HepG2 (cell line): ENCODE results near the gene ZMYM3. TPM values are rescaled to one million over a fixed set of nuclear protein-coding genes. Genes with fewer than 3 reads are reported as not detected.

ENCODE experiments used
- ARNT ChIP-seq: fragments of 450-650 bp; IDR thresholded peaks from 2 replicates; pipeline ENCODE4 v1.6.1; 2017
- BHLHE40 ChIP-seq: IDR thresholded peaks from 2 replicates; pipeline ENCODE4 v1.6.1; 2011; ENCODE audit warnings: low read length, improper control_type of control experiment
- CC2D1A ChIP-seq: sonication (generic); formaldehyde crosslinking; IDR thresholded peaks from 2 replicates; pipeline ENCODE4 v1.8.1; 2023; ENCODE audit warnings: mild to moderate bottlenecking, missing genetic modification reagents
- CHD2 ChIP-seq: IDR thresholded peaks from 2 replicates; pipeline ENCODE4 v1.6.1; 2011; ENCODE audit warnings: low read depth, low read length, improper control_type of control experiment
- DRAP1 ChIP-seq: IDR thresholded peaks from 2 replicates; pipeline ENCODE4 v1.6.1; 2016; ENCODE audit warnings: missing genetic modification reagents, missing compliant biosample characterization
- ERF ChIP-seq: IDR thresholded peaks from 2 replicates; pipeline ENCODE4 v1.6.1; 2018; ENCODE audit warnings: missing biosample characterization, missing genetic modification reagents
- HDAC2 ChIP-seq: sonication (generic); formaldehyde crosslinking; IDR thresholded peaks from 2 replicates; pipeline ENCODE4 v1.4.0; 2020; ENCODE audit warnings: missing genetic modification reagents
- HNRNPH1 ChIP-seq: fragments of 200-400 bp; formaldehyde crosslinking; optimal IDR thresholded peaks from 2 replicates; pipeline ENCODE3; 2017; ENCODE audit warnings: mild to moderate bottlenecking, low read depth, low read length
- MBD4 ChIP-seq: IDR thresholded peaks from 2 replicates; pipeline ENCODE4 v1.6.1; 2012; ENCODE audit warnings: low read length, inconsistent platforms, borderline replicate concordance
- NR2F1 ChIP-seq, 2 experiments: fragments of 450-650 bp in 1 of 2; formaldehyde crosslinking in 1 of 2; IDR thresholded peaks; 2 replicates each; pipeline versions ENCODE4 v1.5.0 to v1.6.1; 2016 to 2020; ENCODE audit warnings: mild to moderate bottlenecking in 1 of 2, missing compliant biosample characterization in 1 of 2, missing genetic modification reagents in 1 of 2, moderate library complexity in 1 of 2
- POLR2A ChIP-seq, 2 experiments: IDR thresholded peaks; 2 replicates each; pipeline ENCODE4 v1.6.1; 2011; ENCODE audit warnings: low read depth in 2 of 2, low read length in 2 of 2, mild to moderate bottlenecking in 1 of 2, moderate library complexity in 1 of 2; ENCODE audit not compliant: insufficient read depth in 1 of 2
- RARA ChIP-seq: IDR thresholded peaks from 2 replicates; pipeline ENCODE4 v1.6.1; 2016; ENCODE audit warnings: missing genetic modification reagents, missing compliant biosample characterization
- SOX5 ChIP-seq: IDR thresholded peaks from 2 replicates; pipeline ENCODE4 v1.6.1; 2016; ENCODE audit warnings: borderline replicate concordance
- TCF7 ChIP-seq: sonication (generic); IDR thresholded peaks from 2 replicates; pipeline ENCODE4 v1.6.1; 2016; ENCODE audit warnings: antibody characterized with exemption, low read depth
- ZC3H13 ChIP-seq: sonication (generic); formaldehyde crosslinking; IDR thresholded peaks from 2 replicates; pipeline ENCODE4 v1.8.1; 2023; ENCODE audit warnings: mild to moderate bottlenecking, missing genetic modification reagents, moderate library complexity
- ZNF180 ChIP-seq: sonication (generic); formaldehyde crosslinking; IDR thresholded peaks from 2 replicates; pipeline ENCODE4 v1.4.0; 2020; ENCODE audit warnings: low read depth, missing genetic modification reagents, borderline replicate concordance
- ZNF205 ChIP-seq: IDR thresholded peaks from 2 replicates; pipeline ENCODE4 v1.6.1; 2018; ENCODE audit warnings: missing biosample characterization, missing genetic modification reagents
- polyA plus RNA-seq, 8 experiments: library from polyadenylated mRNA; depleted of rRNA in 3 of 8; stranded (reverse) in 7 of 8; unstranded in 1 of 8; fragments of >200 nt; fragmentation: Illumina TruSeq in 4 of 8; extraction: Trizol in 4 of 8; gene quantifications; 2 replicates each; pipeline versions ENCODE4 v1.2.1 to v1.2.3, GENCODE V29; 2011 to 2016; ENCODE audit warnings: low read depth in 4 of 8, missing spikeins in 1 of 8, mixed read lengths in 1 of 8; ENCODE audit not compliant: insufficient read depth in 1 of 8
- total RNA-seq, 5 experiments: library from RNA; depleted of rRNA; stranded (reverse); fragments of >200 nt; fragmentation: Illumina TruSeq; extraction: Trizol; gene quantifications; 2 replicates each; pipeline ENCODE4 v1.2.3, GENCODE V29; 2016; ENCODE audit warnings: low read depth in 1 of 5
- TF ChIP-seq, protein P1 (sequence below), 2 experiments: sonication (generic) in 1 of 2; formaldehyde crosslinking in 1 of 2; IDR thresholded peaks; 2 replicates each; pipeline versions ENCODE4 v1.5.1 to v1.6.1; 2011 to 2020; ENCODE audit warnings: borderline replicate concordance in 1 of 2, low read depth in 1 of 2, low read length in 1 of 2, mild to moderate bottlenecking in 1 of 2, missing genetic modification reagents in 1 of 2, moderate library complexity in 1 of 2
- TF ChIP-seq, protein P2 (sequence below), 2 experiments: sonication (generic) in 1 of 2; formaldehyde crosslinking in 1 of 2; IDR thresholded peaks; 2 replicates each; pipeline versions ENCODE4 v1.6.1 to v1.9.0; 2014 to 2022; ENCODE audit warnings: antibody characterized with exemption in 1 of 2, borderline replicate concordance in 1 of 2, inconsistent platforms in 1 of 2, low read depth in 1 of 2, missing genetic modification reagents in 1 of 2
- TF ChIP-seq, protein P3 (sequence below): sonication (generic); formaldehyde crosslinking; IDR thresholded peaks from 2 replicates; pipeline ENCODE4 v1.5.0; 2020; ENCODE audit warnings: mild to moderate bottlenecking, missing genetic modification reagents

The ZMYM3 gene
- total and polyA plus RNA-seq, 2 of the 13 experiments (the other 11 are each of a cell fraction or from before 2014, with no cell fraction given), result 26.4 to 35.4 TPM

- 0 out of 2 replicates have a peak, but pooled peaks have one; percentile 27 for TF ChIP-seq ZNF205 (CRISPR knock-in tag)
- peak; percentile 58 to 64; a peak in 3 of 4 replicates for TF ChIP-seq POLR2A (IDR thresholded peaks at IDR 0.05; ENCODE audit: insufficient read depth in 1 of 2, low read depth in 2 of 2, low read length in 2 of 2)
- TF ChIP-seq MBD4, result 0 out of 2 replicates have a peak, but pooled peaks have one; percentile 19
- peak; percentile 15; the same call in 1 of the 2 replicates for TF ChIP-seq HDAC2
- TF ChIP-seq DRAP1 (CRISPR knock-in tag), result peak; percentile 55; the same call in 1 of the 2 replicates
- peak; percentile 23; the same call in 1 of the 2 replicates for TF ChIP-seq BHLHE40
- no peak for TF ChIP-seq TCF7
- TF ChIP-seq, protein P1, sequence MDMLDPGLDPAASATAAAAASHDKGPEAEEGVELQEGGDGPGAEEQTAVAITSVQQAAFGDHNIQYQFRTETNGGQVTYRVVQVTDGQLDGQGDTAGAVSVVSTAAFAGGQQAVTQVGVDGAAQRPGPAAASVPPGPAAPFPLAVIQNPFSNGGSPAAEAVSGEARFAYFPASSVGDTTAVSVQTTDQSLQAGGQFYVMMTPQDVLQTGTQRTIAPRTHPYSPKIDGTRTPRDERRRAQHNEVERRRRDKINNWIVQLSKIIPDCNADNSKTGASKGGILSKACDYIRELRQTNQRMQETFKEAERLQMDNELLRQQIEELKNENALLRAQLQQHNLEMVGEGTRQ (IDR thresholded peaks at IDR 0.05; ENCODE audit: low read depth, low read length), result peak; percentile 68
- TF ChIP-seq, protein P1 (CRISPR knock-in tag; IDR thresholded peaks at IDR 0.05; ENCODE audit: borderline replicate concordance), result peak; percentile 77; the same call in 1 of the 2 replicates
- no peak for TF ChIP-seq CC2D1A (CRISPR knock-in tag)
- TF ChIP-seq, protein P2, sequence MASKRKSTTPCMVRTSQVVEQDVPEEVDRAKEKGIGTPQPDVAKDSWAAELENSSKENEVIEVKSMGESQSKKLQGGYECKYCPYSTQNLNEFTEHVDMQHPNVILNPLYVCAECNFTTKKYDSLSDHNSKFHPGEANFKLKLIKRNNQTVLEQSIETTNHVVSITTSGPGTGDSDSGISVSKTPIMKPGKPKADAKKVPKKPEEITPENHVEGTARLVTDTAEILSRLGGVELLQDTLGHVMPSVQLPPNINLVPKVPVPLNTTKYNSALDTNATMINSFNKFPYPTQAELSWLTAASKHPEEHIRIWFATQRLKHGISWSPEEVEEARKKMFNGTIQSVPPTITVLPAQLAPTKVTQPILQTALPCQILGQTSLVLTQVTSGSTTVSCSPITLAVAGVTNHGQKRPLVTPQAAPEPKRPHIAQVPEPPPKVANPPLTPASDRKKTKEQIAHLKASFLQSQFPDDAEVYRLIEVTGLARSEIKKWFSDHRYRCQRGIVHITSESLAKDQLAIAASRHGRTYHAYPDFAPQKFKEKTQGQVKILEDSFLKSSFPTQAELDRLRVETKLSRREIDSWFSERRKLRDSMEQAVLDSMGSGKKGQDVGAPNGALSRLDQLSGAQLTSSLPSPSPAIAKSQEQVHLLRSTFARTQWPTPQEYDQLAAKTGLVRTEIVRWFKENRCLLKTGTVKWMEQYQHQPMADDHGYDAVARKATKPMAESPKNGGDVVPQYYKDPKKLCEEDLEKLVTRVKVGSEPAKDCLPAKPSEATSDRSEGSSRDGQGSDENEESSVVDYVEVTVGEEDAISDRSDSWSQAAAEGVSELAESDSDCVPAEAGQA (IDR thresholded peaks at IDR 0.05; ENCODE audit: low read depth), result no peak
- TF ChIP-seq, protein P2 (CRISPR knock-in tag; IDR thresholded peaks at IDR 0.05; ENCODE audit: borderline replicate concordance), result no peak
- no peak for TF ChIP-seq ERF (CRISPR knock-in tag)
- TF ChIP-seq SOX5, result no peak
- TF ChIP-seq ARNT, result no peak
- TF ChIP-seq, protein P3, sequence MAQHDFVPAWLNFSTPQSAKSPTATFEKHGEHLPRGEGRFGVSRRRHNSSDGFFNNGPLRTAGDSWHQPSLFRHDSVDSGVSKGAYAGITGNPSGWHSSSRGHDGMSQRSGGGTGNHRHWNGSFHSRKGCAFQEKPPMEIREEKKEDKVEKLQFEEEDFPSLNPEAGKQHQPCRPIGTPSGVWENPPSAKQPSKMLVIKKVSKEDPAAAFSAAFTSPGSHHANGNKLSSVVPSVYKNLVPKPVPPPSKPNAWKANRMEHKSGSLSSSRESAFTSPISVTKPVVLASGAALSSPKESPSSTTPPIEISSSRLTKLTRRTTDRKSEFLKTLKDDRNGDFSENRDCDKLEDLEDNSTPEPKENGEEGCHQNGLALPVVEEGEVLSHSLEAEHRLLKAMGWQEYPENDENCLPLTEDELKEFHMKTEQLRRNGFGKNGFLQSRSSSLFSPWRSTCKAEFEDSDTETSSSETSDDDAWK, result no peak
- no peak for TF ChIP-seq HNRNPH1
- no peak for TF ChIP-seq CHD2
- TF ChIP-seq ZNF180, result no peak
- peak; percentile 68; the same call in 1 of the 2 replicates for TF ChIP-seq ZC3H13 (CRISPR knock-in tag)
- TF ChIP-seq RARA (CRISPR knock-in tag), result peak; percentile 21; the same call in 1 of the 2 replicates
- TF ChIP-seq NR2F1 (CRISPR knock-in tag; IDR thresholded peaks at IDR 0.05), result no peak
These were observed 26.4 kb downstream of the ZMYM3 start (continued) for GRCh38 chrX:71227370-71228062.
